ENCODE results near the gene SPACA5B.
"Not testable (repeated sequence)": the region's sequence is repeated elsewhere in the genome, so short reads cannot be mapped to it uniquely, and the experiment has no call there.

SPACA5B gene

DNA sequence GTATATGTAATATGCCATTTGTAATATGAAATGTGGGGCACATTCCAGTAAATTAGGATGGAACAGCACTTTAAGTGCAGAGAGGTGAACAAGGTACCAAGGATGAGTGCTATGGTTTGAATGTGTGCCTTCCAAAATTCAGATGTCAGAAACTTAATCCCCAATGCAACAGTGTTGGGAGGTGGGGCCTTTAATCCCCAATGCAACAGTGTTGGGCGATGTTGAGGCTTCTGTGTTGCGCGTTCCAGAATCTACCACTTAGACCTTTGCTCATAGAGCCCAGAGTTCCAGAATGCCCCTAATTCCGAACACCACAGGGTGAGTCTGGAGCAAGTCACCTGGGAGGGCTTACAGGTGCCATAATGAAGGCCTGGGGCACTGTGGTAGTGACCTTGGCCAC, at the start of gene SPACA5B:
SPACA5B (plus strand) TSS at position 301 of the 400 bp plus-strand sequence; CDS start at position 363, 62 bp downstream.
- not testable (repeated sequence) for FAIRE-seq

DNA sequence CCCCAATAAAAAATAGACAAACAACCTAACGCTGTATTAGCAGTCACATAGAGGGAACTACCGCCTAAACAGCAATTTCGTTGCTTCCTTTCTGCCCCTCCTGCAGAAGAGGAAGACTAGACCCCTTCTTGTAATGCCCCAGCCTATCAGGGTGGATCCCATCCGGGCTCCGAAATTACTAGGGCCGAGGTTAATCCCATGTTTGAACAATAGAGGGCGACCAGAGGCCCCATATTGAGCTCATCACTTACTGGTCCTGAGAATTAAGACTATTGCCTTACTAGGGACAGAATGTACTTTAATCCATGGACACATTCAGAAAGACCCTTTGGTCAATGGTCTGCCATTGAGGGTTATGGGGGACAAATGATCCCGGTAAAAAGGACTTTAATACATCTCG, 47.2 kb upstream of the SPACA5B start:
- peak; percentile 25 for FAIRE-seq

DNA sequence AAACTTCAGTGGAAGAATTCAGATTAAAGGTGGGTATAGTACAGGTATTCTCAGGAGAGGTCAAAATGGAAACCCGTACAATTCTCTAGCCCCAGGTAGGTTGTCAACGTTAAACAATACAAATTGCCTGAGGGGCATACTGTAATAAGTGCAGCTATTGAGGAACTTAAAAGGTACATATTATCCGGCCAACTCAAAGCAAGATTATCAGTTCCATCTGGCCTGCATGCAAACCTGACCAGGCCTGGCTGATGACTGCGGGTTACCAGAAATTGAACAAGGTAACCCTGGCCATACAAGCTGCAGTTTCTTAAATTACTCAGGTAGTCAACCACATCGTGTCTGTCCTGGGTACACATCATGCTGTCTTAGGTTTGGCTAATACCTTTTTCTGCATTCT, 46.7 kb upstream of the SPACA5B start:
- no peak for FAIRE-seq

- FAIRE-seq = no peak
Observed at GRCh38 chrX:48086082-48086481, 44.3 kb upstream of the SPACA5B start.

DNA sequence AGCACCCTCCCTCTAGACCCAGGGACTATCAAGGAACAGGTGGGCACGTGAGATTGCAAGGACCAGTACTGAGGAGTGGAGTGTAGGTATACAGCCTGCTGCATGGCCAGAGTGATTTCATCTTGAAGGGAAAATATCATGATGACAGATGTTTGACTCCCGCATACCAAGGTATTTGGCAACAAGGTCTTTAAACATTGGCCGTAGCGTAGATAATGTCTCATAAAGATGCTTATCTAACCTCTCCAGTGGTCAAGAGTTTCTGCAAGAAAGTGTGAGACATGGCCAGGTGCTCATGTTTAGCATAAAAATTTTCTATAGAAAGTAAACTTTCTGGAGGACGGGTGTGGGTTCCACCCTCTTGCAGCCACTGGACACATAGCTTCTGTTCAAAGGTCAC, 40.3 kb upstream of the SPACA5B start:
- FAIRE-seq = no peak

- not testable (repeated sequence) for FAIRE-seq
Observed at GRCh38 chrX:48092558-48092957, 37.9 kb upstream of the SPACA5B start.

DNA sequence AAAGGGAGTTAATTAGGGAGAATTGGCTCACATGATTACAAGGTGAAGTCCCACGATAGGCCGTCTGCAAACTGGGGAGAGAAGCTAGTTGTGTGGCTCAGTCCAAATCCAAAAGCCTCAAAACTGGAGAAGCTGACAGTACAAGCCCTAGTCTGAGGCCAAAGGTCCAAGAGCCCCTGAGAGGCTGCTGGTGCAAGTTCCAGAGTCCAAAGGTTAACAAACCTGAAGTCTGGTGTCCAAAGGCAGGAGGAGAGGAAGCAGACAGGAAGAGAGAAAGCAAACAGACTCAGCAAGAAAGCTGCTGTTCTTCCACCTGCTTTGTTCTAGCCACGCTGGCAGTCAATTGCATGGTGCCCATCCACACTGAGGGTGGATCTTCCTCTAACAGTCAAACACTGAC, 29.0 kb upstream of the SPACA5B start:
- FAIRE-seq = no peak

DNA sequence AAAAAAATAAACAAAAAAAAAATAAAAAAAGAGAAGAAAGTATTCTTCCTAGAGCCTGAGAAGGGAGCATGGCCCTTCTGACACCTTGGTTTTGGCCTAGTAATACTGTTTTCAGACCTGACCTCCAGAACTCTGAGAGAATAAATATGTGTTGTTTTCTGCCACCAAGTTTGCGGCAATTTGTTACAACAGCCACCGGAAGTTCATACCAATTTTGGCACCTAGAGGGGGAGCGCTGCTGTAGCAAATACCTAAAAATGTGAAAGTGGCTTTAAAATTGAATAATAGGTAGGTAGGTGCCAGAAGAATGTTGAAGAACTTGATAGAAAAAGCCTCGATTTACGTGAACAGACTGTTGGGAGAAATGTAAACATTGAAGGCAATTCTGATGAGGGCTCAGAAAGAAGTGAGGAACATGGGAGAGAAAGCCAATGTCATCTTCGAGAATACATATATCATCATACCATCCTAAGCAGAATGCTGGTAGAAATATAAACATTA, 27.5 kb upstream of the SPACA5B start:
- no peak for FAIRE-seq

- FAIRE-seq = no peak
Observed at GRCh38 chrX:48107717-48108116, 22.7 kb upstream of the SPACA5B start.

DNA sequence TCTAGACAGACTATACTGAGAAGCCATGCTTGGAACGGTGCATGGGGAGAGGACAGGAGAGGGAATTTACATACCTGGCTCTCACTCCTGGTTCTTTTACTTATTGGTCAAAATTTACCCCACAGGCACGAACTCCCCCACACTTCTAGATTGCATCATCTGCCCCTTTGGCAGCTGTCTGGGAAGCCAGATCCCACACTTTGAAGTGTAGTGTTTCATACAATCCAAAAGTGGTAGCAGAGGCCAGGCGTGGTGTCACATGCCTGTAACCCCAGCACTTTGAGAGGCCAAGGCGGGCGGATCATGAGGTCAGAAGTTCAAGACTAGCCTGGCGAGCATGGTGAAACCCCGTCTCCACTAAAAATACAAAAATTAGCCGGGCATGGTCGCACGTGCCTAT, 5.1 kb upstream of the SPACA5B start:
- not testable (repeated sequence) for FAIRE-seq

- not testable (repeated sequence) for FAIRE-seq
Observed at GRCh38 chrX:48132308-48132844, 1.9 kb downstream of the SPACA5B start.

GRCh38 chrX:48139076-48139475, 8.7 kb downstream of the SPACA5B start:
- FAIRE-seq = not testable (repeated sequence)

DNA sequence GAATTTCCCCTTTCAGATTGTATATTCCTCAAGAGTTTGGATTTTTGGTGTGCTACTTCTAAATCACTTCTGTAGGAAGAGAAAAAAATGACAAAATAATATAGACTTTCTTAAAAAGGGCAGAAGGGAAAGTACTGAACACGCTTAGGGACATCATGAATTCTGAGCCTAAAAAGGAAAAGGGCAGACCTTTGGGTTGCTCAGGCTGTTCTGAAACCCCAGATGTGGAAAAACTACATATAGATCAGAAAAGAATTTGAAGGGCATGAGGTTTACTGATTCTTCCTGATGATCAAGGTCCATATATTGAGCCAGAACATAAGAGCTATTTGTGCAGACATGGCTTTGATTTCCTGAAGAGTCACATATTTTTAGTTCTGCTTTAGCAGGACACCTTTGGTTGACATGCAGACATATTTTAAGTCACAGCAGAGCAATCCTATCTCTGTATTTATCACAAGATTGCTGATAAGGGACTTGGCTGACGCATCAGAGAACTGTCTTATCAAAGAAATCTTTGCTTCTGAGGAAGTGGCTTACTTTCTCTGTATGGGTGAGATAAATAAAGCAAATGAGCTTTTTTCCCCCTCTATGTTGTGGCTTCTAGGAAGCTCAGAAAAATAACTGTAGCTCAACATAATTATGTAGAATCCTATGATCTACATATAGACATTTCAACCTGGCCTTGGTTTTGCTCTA, 11.5 kb downstream of the SPACA5B start:
- FAIRE-seq = peak; percentile 37

DNA sequence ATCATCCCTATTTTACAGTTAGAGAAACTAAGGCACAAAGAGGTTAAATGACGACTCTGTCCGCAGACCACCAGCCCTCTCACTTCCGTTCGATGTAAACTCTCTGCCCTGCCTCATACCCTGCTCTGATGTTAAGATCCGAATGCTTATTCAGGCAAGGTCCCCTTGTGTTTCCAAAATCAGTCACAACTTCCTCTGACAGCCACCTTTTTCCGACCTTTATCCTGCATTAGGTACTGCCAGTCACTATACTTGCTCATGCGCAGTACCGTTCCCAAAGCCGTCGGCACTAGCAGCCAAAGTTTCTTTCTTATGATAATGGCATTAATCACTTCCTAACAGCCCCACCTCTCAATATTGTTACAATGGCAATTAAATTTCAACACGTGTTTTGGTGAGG, 12.3 kb downstream of the SPACA5B start:
- FAIRE-seq = not testable (repeated sequence)

DNA sequence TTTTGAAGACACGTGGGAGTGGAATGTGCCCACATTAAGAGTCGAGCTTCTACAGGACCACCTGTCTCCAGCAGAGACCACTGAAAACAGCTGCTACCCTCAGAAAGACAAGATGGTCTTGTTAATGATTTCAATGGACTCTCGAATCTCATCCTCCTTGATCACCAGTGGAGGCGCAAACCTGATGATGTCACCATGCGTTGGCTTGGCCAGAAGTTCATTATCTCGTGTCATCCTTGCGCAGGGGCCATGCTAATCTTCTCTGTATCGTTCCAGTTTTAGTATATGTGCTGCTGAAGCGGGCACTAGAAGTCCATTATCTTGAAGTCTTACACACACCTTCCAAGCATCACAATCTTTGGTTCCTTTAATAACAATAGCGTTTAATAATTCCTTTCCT, 23.3 kb downstream of the SPACA5B start:
- no peak for FAIRE-seq

DNA sequence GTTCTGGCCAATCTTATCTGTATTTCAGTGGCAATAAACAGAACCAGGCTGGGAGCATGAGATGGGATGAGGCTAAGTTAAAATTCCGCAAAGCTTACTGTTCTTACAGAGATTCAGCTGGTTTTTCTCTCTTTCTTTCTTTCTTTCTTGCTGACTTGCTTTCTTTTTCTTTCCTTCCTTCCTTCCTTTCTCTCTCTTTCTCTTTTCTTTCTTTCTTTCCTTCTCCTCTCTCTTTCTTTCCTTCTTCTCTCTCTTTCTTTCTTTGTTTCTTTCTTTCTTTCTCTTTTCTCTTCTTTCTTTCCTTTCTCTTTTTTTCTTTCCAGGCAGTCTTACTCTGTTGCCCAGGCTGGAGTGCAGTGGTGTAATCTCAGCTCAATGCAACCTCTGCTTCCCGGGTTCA, 24.4 kb downstream of the SPACA5B start:
- no peak for FAIRE-seq

DNA sequence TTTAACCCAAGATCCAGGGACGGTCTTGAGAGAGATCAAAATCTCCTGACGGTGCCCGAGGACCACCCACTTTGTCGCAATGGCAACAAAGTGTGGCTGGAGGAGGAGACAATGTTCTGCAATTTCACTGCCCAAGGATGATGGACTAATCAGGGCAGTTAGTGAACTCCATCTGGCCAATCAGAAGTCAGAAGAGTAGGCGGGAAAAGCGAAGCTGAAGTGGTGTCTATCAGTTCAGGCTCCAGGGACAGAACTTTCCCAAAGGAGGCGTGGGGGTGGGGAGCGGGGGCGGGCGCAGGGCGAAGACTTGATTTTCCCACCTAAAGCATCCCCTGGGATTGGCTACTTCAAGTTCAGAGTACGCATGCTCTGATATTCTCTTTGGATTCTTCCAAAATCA, 25.6 kb downstream of the SPACA5B start:
- FAIRE-seq = no peak

GRCh38 chrX:48165241-48165640, 34.8 kb downstream of the SPACA5B start:
- FAIRE-seq = no peak

DNA sequence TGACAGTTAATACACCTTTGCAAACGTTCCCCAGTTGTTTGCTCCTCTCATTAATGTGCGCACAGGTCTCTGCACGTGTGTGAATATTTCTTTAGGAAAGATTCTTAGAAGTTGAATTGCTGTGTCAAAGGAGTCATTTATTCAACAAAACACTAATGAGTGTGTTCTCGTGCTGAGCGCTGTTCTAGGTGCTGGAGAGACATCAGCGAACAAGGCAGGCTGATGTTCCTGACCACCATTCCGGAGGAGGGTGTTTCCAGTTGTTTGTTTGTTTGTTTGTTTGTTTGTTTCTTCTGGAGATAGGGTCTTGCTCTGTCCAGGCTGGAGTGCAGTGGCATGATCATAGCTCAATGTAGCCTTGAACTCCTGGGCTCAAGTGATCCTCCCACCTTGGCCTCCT, 35.9 kb downstream of the SPACA5B start:
- not testable (repeated sequence) for FAIRE-seq

- FAIRE-seq = no peak
Observed at GRCh38 chrX:48179691-48180090, 49.3 kb downstream of the SPACA5B start.

DNA sequence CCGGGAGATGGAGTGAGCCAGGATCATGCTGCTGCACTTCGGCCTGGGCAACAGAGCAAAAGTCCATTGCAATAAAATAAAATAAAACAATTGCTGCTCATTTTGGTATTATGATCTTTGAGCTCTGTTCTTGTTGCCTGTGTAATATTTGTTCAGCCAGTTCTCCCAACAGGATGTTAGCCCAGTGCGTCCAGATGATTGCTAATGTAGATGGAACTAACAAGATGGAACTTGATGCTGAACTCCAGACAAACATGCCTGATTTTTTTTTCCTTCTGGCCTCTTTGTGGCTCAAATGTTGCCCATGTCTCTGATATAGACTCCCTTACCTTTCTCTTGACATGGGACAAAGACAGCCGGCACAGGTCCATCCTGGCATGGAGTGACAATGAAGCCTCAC, 50.4 kb downstream of the SPACA5B start:
- no peak for FAIRE-seq

- not testable (repeated sequence) for FAIRE-seq
Observed at GRCh38 chrX:48181882-48182281, 51.5 kb downstream of the SPACA5B start.

All from G401.6 (cell line).